ENCODE results near the gene SETD3. TPM values are rescaled to one million over a fixed set of nuclear protein-coding genes. Genes with fewer than 3 reads are reported as not detected.

Gene SETD3
- total and polyA plus RNA-seq, 9 donors, result 27.9 to 133 (median 79.2) TPM

GRCh38 chr14:99450266-99450665 lies 30.4 kb downstream of the SETD3 start:
- DNase-seq, result no peak
- H3K4me1 ChIP-seq (ENCODE audit: insufficient read depth), result peaks cover 5% of the 10 kb centered on the region
- H3K4me3 ChIP-seq, result no peak overlapping the region
- no peaks in the 10 kb centered on the region for H3K27me3 ChIP-seq
- intact Hi-C loops (cut with DNase I), result no loop called here
- WGBS, 3 donors, result 76 to 88% (median 80%) methylated on average over 3 of the region's 3 CpGs
- H3K9me3 ChIP-seq, result no peaks in the 10 kb centered on the region
- no peaks in the 10 kb centered on the region for H3K36me3 ChIP-seq
- TF ChIP-seq, protein P1, sequence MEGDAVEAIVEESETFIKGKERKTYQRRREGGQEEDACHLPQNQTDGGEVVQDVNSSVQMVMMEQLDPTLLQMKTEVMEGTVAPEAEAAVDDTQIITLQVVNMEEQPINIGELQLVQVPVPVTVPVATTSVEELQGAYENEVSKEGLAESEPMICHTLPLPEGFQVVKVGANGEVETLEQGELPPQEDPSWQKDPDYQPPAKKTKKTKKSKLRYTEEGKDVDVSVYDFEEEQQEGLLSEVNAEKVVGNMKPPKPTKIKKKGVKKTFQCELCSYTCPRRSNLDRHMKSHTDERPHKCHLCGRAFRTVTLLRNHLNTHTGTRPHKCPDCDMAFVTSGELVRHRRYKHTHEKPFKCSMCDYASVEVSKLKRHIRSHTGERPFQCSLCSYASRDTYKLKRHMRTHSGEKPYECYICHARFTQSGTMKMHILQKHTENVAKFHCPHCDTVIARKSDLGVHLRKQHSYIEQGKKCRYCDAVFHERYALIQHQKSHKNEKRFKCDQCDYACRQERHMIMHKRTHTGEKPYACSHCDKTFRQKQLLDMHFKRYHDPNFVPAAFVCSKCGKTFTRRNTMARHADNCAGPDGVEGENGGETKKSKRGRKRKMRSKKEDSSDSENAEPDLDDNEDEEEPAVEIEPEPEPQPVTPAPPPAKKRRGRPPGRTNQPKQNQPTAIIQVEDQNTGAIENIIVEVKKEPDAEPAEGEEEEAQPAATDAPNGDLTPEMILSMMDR (IDR thresholded peaks at IDR 0.05), result no peak
- no peak for TF ChIP-seq POLR2A (IDR thresholded peaks at IDR 0.05)
- no peak for TF ChIP-seq EP300 (IDR thresholded peaks at IDR 0.05)
- H3K27ac ChIP-seq, result no peak overlapping the region

GRCh38 chr14:99447739-99448138 lies 32.9 kb downstream of the SETD3 start:
- WGBS, 3 donors, result 90 to 95% (median 94%) methylated on average over 4 of the region's 4 CpGs
- intact Hi-C loops (cut with DNase I), result no loop called here
- Histone ChIP-seq H3K36me3 (no peaks in the 10 kb centered on the region), H3K27me3 (no peaks in the 10 kb centered on the region), H3K4me3 (no peak overlapping the region), H3K9me3 (no peaks in the 10 kb centered on the region), H3K4me1 (ENCODE audit: insufficient read depth) (peaks cover 1% of the 10 kb centered on the region), H3K27ac (no peak overlapping the region)
- TF ChIP-seq EP300 (IDR thresholded peaks at IDR 0.05) (no peak), POLR2A (IDR thresholded peaks at IDR 0.05) (no peak)
- TF ChIP-seq, protein P1 (IDR thresholded peaks at IDR 0.05), result no peak
- DNase-seq, result no peak

- H3K27me3 ChIP-seq, result no peaks in the 10 kb centered on the region
- H3K9me3 ChIP-seq, result no peaks in the 10 kb centered on the region
- DNase-seq, result no peak
- no peaks in the 10 kb centered on the region for H3K4me1 ChIP-seq (ENCODE audit: insufficient read depth)
- no peak overlapping the region for H3K27ac ChIP-seq
- no peaks in the 10 kb centered on the region for H3K36me3 ChIP-seq
- intact Hi-C loops (cut with DNase I), result no loop called here
- no peak overlapping the region for H3K4me3 ChIP-seq
- 82 to 91% (median 88%) methylated on average over 7 of the region's 7 CpGs for WGBS, 3 donors
- TF ChIP-seq EP300 (IDR thresholded peaks at IDR 0.05), result no peak
- no peak for TF ChIP-seq POLR2A (IDR thresholded peaks at IDR 0.05)
- TF ChIP-seq, protein P1 (IDR thresholded peaks at IDR 0.05), result no peak
Observed at GRCh38 chr14:99445931-99446330, 34.7 kb downstream of the SETD3 start.

GRCh38 chr14:99441918-99442317 lies 38.7 kb downstream of the SETD3 start:
- H3K36me3 ChIP-seq, result no peaks in the 10 kb centered on the region
- H3K4me1 ChIP-seq (ENCODE audit: insufficient read depth), result no peaks in the 10 kb centered on the region
- no peak overlapping the region for H3K27ac ChIP-seq
- WGBS, 3 donors, result 90 to 92% (median 92%) methylated on average over 7 of the region's 7 CpGs
- no peaks in the 10 kb centered on the region for H3K9me3 ChIP-seq
- intact Hi-C loops (cut with DNase I), result no loop called here
- no peaks in the 10 kb centered on the region for H3K27me3 ChIP-seq
- H3K4me3 ChIP-seq, result no peak overlapping the region
- TF ChIP-seq, protein P1 (IDR thresholded peaks at IDR 0.05), result no peak
- no peak for DNase-seq

All from ovary (tissue), 9 donors.